K562 (cell line): ENCODE results near the gene CORO2A. TPM values are rescaled to one million over a fixed set of nuclear protein-coding genes. Genes with fewer than 3 reads are reported as not detected.

Source experiments
- ATAC-seq: fragments of 200-7000 bp; cut with Tn5 transposase; 3 replicates; pipeline ENCODE4 v1.9.1; 2020; ENCODE audit warnings: moderate library complexity
- BruUV-seq: library from RNA; stranded (reverse); fragments of 400-500 nt; replicated peaks from 2 replicates; lab custom pipeline; 2021; lab: Mats Ljungman, UMichigan
- CTCF ChIA-PET: fragments of 300-600 bp; formaldehyde crosslinking; extraction: SDS; loops from one replicate; lab custom pipeline; 2021; ENCODE audit warnings: low intra/inter-chr PET ratio; lab: Yijun Ruan, JAX
- POLR2A ChIA-PET: fragments of 300-600, 350-650 bp; sonication (Branson Sonifier 250); formaldehyde crosslinking; extraction: SDS; loops from one replicate; lab custom pipeline; 2021; ENCODE audit warnings: antibody characterized with exemption, inconsistent platforms; lab: Yijun Ruan, JAX
- DNase-seq, 4 experiments: peaks; one replicate each; pipeline versions ENCODE4 v3.0.0 to v3.0.0-alpha.2; 2011 to 2018; ENCODE audit warnings: low spot score in 3 of 4, mixed read lengths in 3 of 4; ENCODE audit errors: extremely low read depth in 1 of 4
- FAIRE-seq: peaks from 2 replicates; lab custom pipeline; 2011; peaks lifted over from hg19 to GRCh38; lab: Jason Lieb, UNC
- H2AFZ ChIP-seq: 2 replicates; pipeline ENCODE4 v1.6.0; 2011; ENCODE audit warnings: low read depth, low read length, control low read depth, inconsistent platforms
- H3K27ac ChIP-seq: fragments of 200-600 bp; 3 replicates; pipeline ENCODE4 v1.8.0; 2011; ENCODE audit warnings: low read depth, mild to moderate bottlenecking, control low read depth, inconsistent platforms, low read length, moderate library complexity, mixed read lengths; ENCODE audit errors: extremely low read depth
- H3K27me3 ChIP-seq, 2 experiments: fragments of 300-600 bp in 1 of 2; 2 replicates in 1 of 2; 3 replicates in 1 of 2; pipeline versions ENCODE4 v1.6.0 to v1.8.0; 2011; ENCODE audit warnings: inconsistent platforms in 2 of 2, low read length in 2 of 2, mild to moderate bottlenecking in 1 of 2, mixed read lengths in 1 of 2, moderate library complexity in 1 of 2; ENCODE audit not compliant: control insufficient read depth in 2 of 2, insufficient read depth in 2 of 2
- H3K36me3 ChIP-seq: fragments of 300-600 bp; 3 replicates; pipeline ENCODE4 v1.8.0; 2011; ENCODE audit warnings: mild to moderate bottlenecking, low read length, inconsistent platforms; ENCODE audit not compliant: control insufficient read depth, insufficient read depth
- H3K4me1 ChIP-seq, 2 experiments: fragments of 200-600 bp in 1 of 2; replicated peaks in 1 of 2; 2 replicates in 1 of 2; 3 replicates in 1 of 2; pipeline versions ENCODE4 v1.5.1 to v1.8.0; 2011; ENCODE audit warnings: inconsistent platforms in 2 of 2, low read length in 2 of 2, mild to moderate bottlenecking in 1 of 2, mixed read lengths in 1 of 2, moderate library complexity in 1 of 2; ENCODE audit not compliant: control insufficient read depth in 2 of 2, insufficient read depth in 2 of 2
- H3K4me2 ChIP-seq: 2 replicates; pipeline ENCODE4 v1.6.1; 2011; ENCODE audit warnings: low read length, control low read depth, inconsistent platforms, mixed read lengths; ENCODE audit not compliant: insufficient read depth
- H3K4me3 ChIP-seq: fragments of 200-600 bp; sonication (generic), shearing (Covaris generic); 2 replicates; pipeline ENCODE4 v1.5.1; 2016; ENCODE audit warnings: control low read depth, inconsistent platforms
- H3K79me2 ChIP-seq: fragments of 200-600 bp; 3 replicates; pipeline ENCODE4 v1.8.0; 2011; ENCODE audit warnings: low read length, inconsistent platforms; ENCODE audit not compliant: control insufficient read depth, insufficient read depth
- H3K9ac ChIP-seq, 2 experiments: 2 replicates each; pipeline versions ENCODE4 v1.6.0 to v1.6.1; 2011; ENCODE audit warnings: low read depth in 2 of 2, low read length in 2 of 2, control low read depth in 1 of 2, inconsistent platforms in 1 of 2, mild to moderate bottlenecking in 1 of 2, mixed read lengths in 1 of 2; ENCODE audit not compliant: insufficient read depth in 1 of 2
- H3K9me1 ChIP-seq: one replicate; pipeline ENCODE4 v1.6.0; 2011; ENCODE audit warnings: inconsistent platforms, mild to moderate bottlenecking, low read length, moderate library complexity; ENCODE audit not compliant: control insufficient read depth, insufficient read depth
- H3K9me3 ChIP-seq: replicated peaks from 2 replicates; pipeline ENCODE4 v1.5.1; 2011; ENCODE audit warnings: low read depth, low read length, inconsistent platforms; ENCODE audit not compliant: control insufficient read depth, insufficient read depth
- H4K20me1 ChIP-seq: replicated peaks from 2 replicates; pipeline ENCODE4 v1.6.1; 2011; ENCODE audit warnings: low read length, inconsistent platforms, mixed read lengths; ENCODE audit not compliant: control insufficient read depth, insufficient read depth
- FOXK2 ChIP-seq, 2 experiments: fragments of 450-650 bp; IDR thresholded peaks in 1 of 2; conservative IDR thresholded peaks in 1 of 2; 2 replicates each; pipeline ENCODE4 v1.6.1; 2016; ENCODE audit warnings: low read depth in 2 of 2, mild to moderate bottlenecking in 1 of 2
- WGBS: fragments of 100-300 bp; shearing (Covaris generic); methylation state at CpG from one replicate; pipeline ENCODE4 v1.1.6; 2016; ENCODE audit warnings: low coverage, mixed read lengths; ENCODE audit not compliant: insufficient coverage; ENCODE audit errors: missing lambda C conversion rate; 5-methylcytosine and 5-hydroxymethylcytosine counted together
- in situ Hi-C: fragments of 300-500 bp; cut with MboI; formaldehyde crosslinking; loops from 4 replicates; pipeline ENCODE4 v1.15.0; 2018; ENCODE audit warnings: inconsistent platforms, mixed read lengths
- intact Hi-C: fragments of 100-400 bp; cut with micrococcal nuclease; formaldehyde crosslinking; loops from 2 replicates; pipeline ENCODE4 v1.14.2; 2022
- polyA plus RNA-seq, 8 experiments: library from polyadenylated mRNA; depleted of rRNA in 4 of 8; stranded (reverse) in 5 of 8; unstranded in 3 of 8; fragments of >200 nt; fragmentation: Nextera tagmentation in 2 of 8; fragmentation: Illumina TruSeq in 1 of 8; extraction: Ambion mirVana in 2 of 8; extraction: Trizol in 1 of 8; gene quantifications; 2 replicates each; pipeline versions ENCODE4 v1.2.1 to v1.2.3, GENCODE V29; 2011 to 2014; ENCODE audit warnings: inconsistent platforms in 1 of 8, missing spikeins in 1 of 8
- total RNA-seq, 7 experiments: library from RNA; depleted of rRNA in 6 of 7; stranded (reverse); fragments of >200 nt in 6 of 7; fragmentation: Illumina TruSeq in 2 of 7; extraction: Trizol in 2 of 7; gene quantifications; 2 replicates each; pipeline versions ENCODE4 v1.2.1 to v1.2.3, GENCODE V29; 2011 to 2021; ENCODE audit warnings: low replicate concordance in 1 of 7
- TF ChIP-seq, protein P1 (sequence below), 2 experiments: fragments of 450-650 bp in 1 of 2; sonication (generic) in 1 of 2; formaldehyde crosslinking in 1 of 2; IDR thresholded peaks in 1 of 2; conservative IDR thresholded peaks in 1 of 2; 2 replicates each; pipeline versions ENCODE4 v1.6.1 to v1.8.1; 2016 to 2023; ENCODE audit warnings: mild to moderate bottlenecking in 2 of 2, moderate library complexity in 2 of 2, inconsistent platforms in 1 of 2, missing genetic modification reagents in 1 of 2

CORO2A gene
- total and polyA plus RNA-seq, 9 of the 15 experiments (the other 6 are each of a cell fraction or from before 2014, with no cell fraction given) = 9.5 to 26.6 (median 18.0) TPM

DNA sequence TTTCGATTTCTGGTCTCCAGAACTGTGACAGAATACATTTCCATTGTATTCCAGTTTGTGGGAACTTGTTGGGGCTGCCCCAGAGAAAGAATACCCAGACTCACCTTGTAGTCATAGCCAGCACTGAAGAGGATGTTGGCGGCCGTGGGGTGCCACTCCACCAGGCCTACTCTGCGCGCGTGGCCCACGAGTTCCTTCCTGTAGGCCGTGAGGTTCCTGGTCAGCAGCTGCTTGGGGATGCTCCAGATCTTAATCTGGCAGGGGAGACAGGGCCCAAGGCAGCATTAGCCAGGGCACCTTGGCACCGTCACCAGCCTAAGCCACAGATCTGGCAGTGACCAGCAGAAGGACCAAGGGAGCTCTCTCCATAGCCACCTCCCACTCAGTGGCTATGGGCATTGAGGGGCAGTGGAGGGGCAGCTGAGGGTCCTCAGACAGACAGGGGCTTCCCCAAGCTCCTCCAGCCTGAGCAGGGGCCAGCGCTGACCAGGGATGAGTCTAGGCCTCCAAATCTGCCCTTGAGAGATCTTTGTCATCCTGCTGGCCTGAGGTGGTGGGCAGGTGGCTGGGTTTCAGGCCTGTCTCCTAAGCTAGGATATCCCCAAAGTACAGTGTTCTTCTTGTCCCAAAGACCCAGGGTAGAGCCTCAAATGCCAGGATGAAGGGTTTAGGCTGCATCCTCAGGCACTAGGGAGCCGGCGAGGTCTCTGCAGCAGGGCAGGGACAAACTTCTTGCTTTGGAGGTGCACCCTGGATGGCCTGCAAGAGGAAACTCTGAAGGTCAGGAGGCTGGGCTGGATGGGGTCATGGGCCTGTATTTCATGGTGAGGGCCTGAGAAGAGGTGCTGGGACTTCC lies 57.5 kb downstream of the CORO2A start:
- H2AFZ ChIP-seq = no peak overlapping the region
- in situ Hi-C loops = no loop called here
- no peaks in the 10 kb centered on the region for H3K79me2 ChIP-seq
- H3K27ac ChIP-seq = no peak overlapping the region
- 0 out of 4 replicates have a peak overlapping the region, but pooled peaks of 1 of the 2 experiments have one; percentile 37 for H3K9ac ChIP-seq
- POLR2A ChIA-PET = interaction anchor here (0.6 to 1.3 kb wide), 2 partner anchors 8 to 229 kb away, joined by 3 to 4 read pairs; no protein-coding TSS in a partner anchor
- intact Hi-C loops = no loop called here
- ATAC-seq = no peak
- DNase-seq = no peak
- H3K36me3 ChIP-seq = peaks cover 69% of the 10 kb centered on the region; the same call in 2 of the 3 replicates
- BruUV-seq = no TSS peak
- no peak for FAIRE-seq
- no peak overlapping the region for H3K4me3 ChIP-seq
- H3K4me1 ChIP-seq = no peaks in the 10 kb centered on the region; a peak in 1 of 5 replicates
- no peaks in the 10 kb centered on the region for H3K27me3 ChIP-seq
- WGBS = 87% methylated on average over 12 of the region's 12 CpGs
- no peak for TF ChIP-seq FOXK2 (conservative IDR thresholded peaks at IDR 0.05 in 1 of 2, IDR thresholded peaks at IDR 0.05 in 1 of 2; ENCODE audit: low read depth in 2 of 2)
- TF ChIP-seq, protein P1, sequence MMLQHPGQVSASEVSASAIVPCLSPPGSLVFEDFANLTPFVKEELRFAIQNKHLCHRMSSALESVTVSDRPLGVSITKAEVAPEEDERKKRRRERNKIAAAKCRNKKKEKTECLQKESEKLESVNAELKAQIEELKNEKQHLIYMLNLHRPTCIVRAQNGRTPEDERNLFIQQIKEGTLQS (IDR thresholded peaks at IDR 0.05) = no peak
- TF ChIP-seq, protein P1 (CRISPR knock-in tag; conservative IDR thresholded peaks at IDR 0.05) = no peak
- H3K9me3 ChIP-seq = no peaks in the 10 kb centered on the region
- no peaks in the 10 kb centered on the region for H3K9me1 ChIP-seq
- CTCF ChIA-PET = no interaction called here
- H4K20me1 ChIP-seq = no peaks in the 10 kb centered on the region
- H3K4me2 ChIP-seq = no peak overlapping the region
